Thyroid gland (tissue), 4 donors: ENCODE results near the gene NODAL.

Experiments
- POLR2A ChIP-seq, 2 donors: fragments of 450-650 bp; IDR thresholded peaks; one replicate each; pipeline ENCODE4 v1.6.1; 2017; ENCODE audit warnings: antibody characterized with exemption in 2 of 2, mild to moderate bottlenecking in 2 of 2, moderate library complexity in 1 of 2
- TF ChIP-seq, protein P1 (sequence below), 6 experiments: fragments of 200-600 bp in 3 of 6; fragments of 450-650 bp in 3 of 6; sonication (generic) in 3 of 6; IDR thresholded peaks; one replicate each; pipeline ENCODE4 v1.5.1; 2016 to 2019; ENCODE audit warnings: antibody characterized with exemption in 6 of 6, mild to moderate bottlenecking in 2 of 6, inconsistent platforms in 1 of 6, moderate library complexity in 1 of 6

DNA sequence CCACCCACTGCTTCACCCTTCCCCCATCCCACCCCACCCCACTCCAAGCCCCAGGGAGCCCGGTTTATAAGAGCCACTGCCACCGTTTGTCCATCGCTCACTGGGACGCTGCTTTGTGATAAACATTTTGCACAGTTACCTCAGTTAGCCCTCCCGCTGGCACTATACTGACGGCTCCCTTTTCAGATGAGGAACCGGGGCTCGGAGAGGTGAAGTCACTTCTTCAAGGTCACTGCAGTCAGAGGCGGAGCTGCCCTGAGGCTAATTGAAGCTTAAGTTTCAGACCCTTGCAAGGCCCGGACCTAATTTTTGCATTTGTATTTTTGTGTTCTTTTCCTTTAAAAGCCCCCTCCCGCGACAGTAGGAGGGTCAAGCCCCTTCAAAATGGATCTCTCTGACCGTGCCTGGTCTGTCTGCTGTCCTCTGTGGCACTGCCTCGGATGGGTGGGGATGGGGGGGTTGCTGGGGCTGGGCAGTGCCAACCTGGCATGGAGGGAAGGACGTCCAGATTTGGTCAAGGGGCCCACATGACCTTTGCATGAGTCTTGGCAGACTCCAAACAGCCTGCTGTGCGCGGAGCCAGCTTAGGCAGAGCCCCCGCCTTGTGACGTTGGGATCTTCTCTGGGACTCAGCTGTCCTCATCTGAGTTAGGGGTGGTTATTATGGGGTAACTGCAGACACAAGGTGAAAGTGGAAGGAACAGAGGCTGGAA, 17.7 kb upstream of the NODAL start:
- TF ChIP-seq, protein P1, sequence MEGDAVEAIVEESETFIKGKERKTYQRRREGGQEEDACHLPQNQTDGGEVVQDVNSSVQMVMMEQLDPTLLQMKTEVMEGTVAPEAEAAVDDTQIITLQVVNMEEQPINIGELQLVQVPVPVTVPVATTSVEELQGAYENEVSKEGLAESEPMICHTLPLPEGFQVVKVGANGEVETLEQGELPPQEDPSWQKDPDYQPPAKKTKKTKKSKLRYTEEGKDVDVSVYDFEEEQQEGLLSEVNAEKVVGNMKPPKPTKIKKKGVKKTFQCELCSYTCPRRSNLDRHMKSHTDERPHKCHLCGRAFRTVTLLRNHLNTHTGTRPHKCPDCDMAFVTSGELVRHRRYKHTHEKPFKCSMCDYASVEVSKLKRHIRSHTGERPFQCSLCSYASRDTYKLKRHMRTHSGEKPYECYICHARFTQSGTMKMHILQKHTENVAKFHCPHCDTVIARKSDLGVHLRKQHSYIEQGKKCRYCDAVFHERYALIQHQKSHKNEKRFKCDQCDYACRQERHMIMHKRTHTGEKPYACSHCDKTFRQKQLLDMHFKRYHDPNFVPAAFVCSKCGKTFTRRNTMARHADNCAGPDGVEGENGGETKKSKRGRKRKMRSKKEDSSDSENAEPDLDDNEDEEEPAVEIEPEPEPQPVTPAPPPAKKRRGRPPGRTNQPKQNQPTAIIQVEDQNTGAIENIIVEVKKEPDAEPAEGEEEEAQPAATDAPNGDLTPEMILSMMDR (IDR thresholded peaks at IDR 0.05), result no peak
- TF ChIP-seq POLR2A (IDR thresholded peaks at IDR 0.05), result no peak
